ENCODE results near the gene BNIP1. TPM values are rescaled to one million over a fixed set of nuclear protein-coding genes. Genes with fewer than 3 reads are reported as not detected.

Gene BNIP1
- total and polyA plus RNA-seq, 7 donors, result 6.7 to 19.2 (median 11.8) TPM

DNA sequence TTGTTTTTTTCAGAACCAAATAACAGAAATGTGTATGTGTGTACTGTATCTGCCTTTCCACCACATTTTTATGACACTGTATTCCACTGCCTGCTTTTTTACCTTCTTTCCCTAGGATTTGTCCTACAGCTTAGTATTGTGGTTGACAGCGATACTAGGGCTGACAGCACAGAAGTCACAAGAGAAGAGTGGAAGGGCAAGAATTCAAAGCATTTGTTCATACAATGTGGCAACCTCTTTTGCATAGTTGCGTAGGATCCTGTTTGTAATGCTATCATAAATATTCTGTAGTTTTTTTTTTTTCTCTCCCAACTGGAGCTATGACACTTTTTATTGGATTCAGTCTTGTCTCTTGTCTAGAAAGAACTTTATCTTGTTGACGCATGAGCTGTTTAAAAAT lies 5.6 kb upstream of the BNIP1 start:
- Histone ChIP-seq H3K4me1 (no peaks in the 10 kb centered on the region), H3K27ac (no peak overlapping the region), H3K36me3 (peaks cover 0 to 60% (median 1%) of the 10 kb centered on the region in 4 donors), H3K27me3 (no peaks in the 10 kb centered on the region), H3K9me3 (no peaks in the 10 kb centered on the region), H3K4me3 (no peak overlapping the region)
- no peak for TF ChIP-seq POLR2A (IDR thresholded peaks at IDR 0.05)
- 96 to 97% methylated on average over 3 of the region's 3 CpGs for WGBS, 2 donors
- intact Hi-C loops (cut with DNase I), result no loop called here
- no peak for DNase-seq

DNA sequence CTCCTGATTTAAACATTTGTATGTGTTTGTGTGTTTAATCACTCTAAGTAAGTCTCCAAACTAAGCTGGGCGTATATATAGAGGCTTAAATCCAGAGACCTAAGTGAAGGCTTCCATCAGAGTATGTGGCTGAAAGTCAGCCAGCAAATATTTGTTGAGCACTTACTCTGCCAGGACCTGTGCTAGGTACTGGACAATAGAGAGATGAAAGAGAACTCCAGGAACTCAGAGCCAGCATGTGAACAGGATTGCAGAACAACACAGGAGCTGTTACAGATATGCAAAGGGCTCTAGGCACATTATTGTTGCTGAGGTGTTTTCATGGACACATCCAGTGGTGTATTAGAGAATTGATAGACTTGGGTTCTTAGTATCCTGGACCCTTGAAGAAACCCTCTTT lies 4.7 kb upstream of the BNIP1 start:
- no peak for DNase-seq
- intact Hi-C loops (cut with DNase I), result loop anchor here (5.0 to 10.0 kb wide), 4 partner anchors 82 to 425 kb away; partner anchors contain the start of gene CREBRF
- no peaks in the 10 kb centered on the region for H3K27me3 ChIP-seq
- no peak overlapping the region for H3K4me3 ChIP-seq
- TF ChIP-seq, protein P1, sequence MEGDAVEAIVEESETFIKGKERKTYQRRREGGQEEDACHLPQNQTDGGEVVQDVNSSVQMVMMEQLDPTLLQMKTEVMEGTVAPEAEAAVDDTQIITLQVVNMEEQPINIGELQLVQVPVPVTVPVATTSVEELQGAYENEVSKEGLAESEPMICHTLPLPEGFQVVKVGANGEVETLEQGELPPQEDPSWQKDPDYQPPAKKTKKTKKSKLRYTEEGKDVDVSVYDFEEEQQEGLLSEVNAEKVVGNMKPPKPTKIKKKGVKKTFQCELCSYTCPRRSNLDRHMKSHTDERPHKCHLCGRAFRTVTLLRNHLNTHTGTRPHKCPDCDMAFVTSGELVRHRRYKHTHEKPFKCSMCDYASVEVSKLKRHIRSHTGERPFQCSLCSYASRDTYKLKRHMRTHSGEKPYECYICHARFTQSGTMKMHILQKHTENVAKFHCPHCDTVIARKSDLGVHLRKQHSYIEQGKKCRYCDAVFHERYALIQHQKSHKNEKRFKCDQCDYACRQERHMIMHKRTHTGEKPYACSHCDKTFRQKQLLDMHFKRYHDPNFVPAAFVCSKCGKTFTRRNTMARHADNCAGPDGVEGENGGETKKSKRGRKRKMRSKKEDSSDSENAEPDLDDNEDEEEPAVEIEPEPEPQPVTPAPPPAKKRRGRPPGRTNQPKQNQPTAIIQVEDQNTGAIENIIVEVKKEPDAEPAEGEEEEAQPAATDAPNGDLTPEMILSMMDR (IDR thresholded peaks at IDR 0.05), result no peak
- TF ChIP-seq POLR2AphosphoS5 (IDR thresholded peaks at IDR 0.05), result no peak
- no peak for TF ChIP-seq POLR2A (IDR thresholded peaks at IDR 0.05)
- no peak for TF ChIP-seq EP300 (IDR thresholded peaks at IDR 0.05)
- H3K27ac ChIP-seq, result no peak overlapping the region
- H3K4me1 ChIP-seq, result peaks cover 0 to 4% (median 2%) of the 10 kb centered on the region in 4 donors
- 90 to 91% methylated on average over 1 of the region's 1 CpG for WGBS, 2 donors
- peaks cover 0 to 51% (median 0%) of the 10 kb centered on the region in 4 donors for H3K36me3 ChIP-seq
- no peaks in the 10 kb centered on the region for H3K9me3 ChIP-seq

GRCh38 chr5:173140769-173141168 lies 3.6 kb upstream of the BNIP1 start:
- no peak overlapping the region for H3K4me3 ChIP-seq
- DNase-seq, result no peak
- WGBS, 2 donors, result 64 to 68% methylated on average over 4 of the region's 4 CpGs
- no peaks in the 10 kb centered on the region for H3K9me3 ChIP-seq
- H3K36me3 ChIP-seq, result peaks cover 0 to 43% (median 0%) of the 10 kb centered on the region in 4 donors
- TF ChIP-seq EP300 (IDR thresholded peaks at IDR 0.05) (no peak), POLR2A (IDR thresholded peaks at IDR 0.05) (no peak), POLR2AphosphoS5 (IDR thresholded peaks at IDR 0.05) (peak in 2 of 4 donors; percentile 17 to 38)
- TF ChIP-seq, protein P1 (IDR thresholded peaks at IDR 0.05), result no peak
- intact Hi-C loops (cut with DNase I), result loop anchor here (5.0 to 10.0 kb wide), 4 partner anchors 83 to 426 kb away; partner anchors contain the start of gene CREBRF
- no peaks in the 10 kb centered on the region for H3K27me3 ChIP-seq
- peaks cover 0 to 15% (median 6%) of the 10 kb centered on the region in 4 donors for H3K4me1 ChIP-seq
- H3K27ac ChIP-seq, result no peak overlapping the region

- Histone ChIP-seq H3K4me3 (no peak overlapping the region), H3K27ac (no peak overlapping the region), H3K27me3 (no peaks in the 10 kb centered on the region), H3K36me3 (peaks cover 0 to 33% (median 0%) of the 10 kb centered on the region in 4 donors), H3K4me1 (peaks cover 0 to 16% (median 7%) of the 10 kb centered on the region in 4 donors), H3K9me3 (no peaks in the 10 kb centered on the region)
- no peak for TF ChIP-seq EP300 (IDR thresholded peaks at IDR 0.05)
- no peak for TF ChIP-seq POLR2AphosphoS5 (IDR thresholded peaks at IDR 0.05)
- TF ChIP-seq, protein P1 (IDR thresholded peaks at IDR 0.05), result no peak
- TF ChIP-seq POLR2A (IDR thresholded peaks at IDR 0.05), result no peak
- DNase-seq, result no peak
- intact Hi-C loops (cut with DNase I), result loop anchor here (5.0 to 10.0 kb wide), 4 partner anchors 86 to 429 kb away; partner anchors contain the start of gene CREBRF
- WGBS, 2 donors, result 85 to 93% methylated on average over 8 of the region's 8 CpGs
Observed at GRCh38 chr5:173143567-173143966, 764 bp upstream of the BNIP1 start.

GRCh38 chr5:173148354-173148753 lies 4.0 kb downstream of the BNIP1 start:
- H3K4me3 ChIP-seq, result no peak overlapping the region
- intact Hi-C loops (cut with DNase I), result loop anchor here (10.0 kb wide), 2 partner anchors 136 to 434 kb away; no protein-coding TSS in a partner anchor
- 70 to 74% methylated on average over 2 of the region's 2 CpGs for WGBS, 2 donors
- TF ChIP-seq, protein P1 (IDR thresholded peaks at IDR 0.05), result no peak
- no peak for TF ChIP-seq POLR2AphosphoS5 (IDR thresholded peaks at IDR 0.05)
- no peak for DNase-seq
- peaks cover 0 to 16% (median 7%) of the 10 kb centered on the region in 4 donors for H3K4me1 ChIP-seq
- no peak overlapping the region for H3K27ac ChIP-seq
- no peaks in the 10 kb centered on the region for H3K9me3 ChIP-seq
- peaks cover 0 to 56% (median 5%) of the 10 kb centered on the region in 4 donors for H3K36me3 ChIP-seq
- no peaks in the 10 kb centered on the region for H3K27me3 ChIP-seq

All from sigmoid colon (tissue), 7 donors.